ENCODE data around the gene TREML1. TPM values are rescaled to one million over a fixed set of nuclear protein-coding genes. Genes with fewer than 3 reads are reported as not detected.
A peak's percentile ranks its signal among the peaks of the same experiment; 100 is the strongest.

Gene TREML1, protein sequence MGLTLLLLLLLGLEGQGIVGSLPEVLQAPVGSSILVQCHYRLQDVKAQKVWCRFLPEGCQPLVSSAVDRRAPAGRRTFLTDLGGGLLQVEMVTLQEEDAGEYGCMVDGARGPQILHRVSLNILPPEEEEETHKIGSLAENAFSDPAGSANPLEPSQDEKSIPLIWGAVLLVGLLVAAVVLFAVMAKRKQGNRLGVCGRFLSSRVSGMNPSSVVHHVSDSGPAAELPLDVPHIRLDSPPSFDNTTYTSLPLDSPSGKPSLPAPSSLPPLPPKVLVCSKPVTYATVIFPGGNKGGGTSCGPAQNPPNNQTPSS
- 1 to 10 TPM in 2 of 3 donors, not detected in 1; 2.4 to 6.2 TPM for polyA plus RNA-seq

- Mint-ChIP-seq H3K27ac (no peak within 1 kb of the TSS), H3K4me1 (no peaks in the 10 kb centered on the region), H3K36me3 (peaks cover 0 to 8% (median 0%) of the 10 kb centered on the region in 3 donors), H3K27me3 (ENCODE audit: low read depth in 3 of 3) (peaks cover 0 to 8% (median 5%) of the 10 kb centered on the region in 3 donors), H3K4me3 (no peak within 1 kb of the TSS), H3K9me3 (peaks cover 0 to 1% (median 0%) of the 10 kb centered on the region in 6 donors)
- no peak for DNase-seq
Observed at GRCh38 chr6:41153992-41154625, at the start of gene TREML1. TREML1 (minus strand) TSS chr6:41154347; CDS start chr6:41154288, 59 bp downstream.

GRCh38 chr6:41201764-41202173, 47.6 kb upstream of the TREML1 start:
- DNase-seq, result peak in 1 of 3 donors; percentile 5
- Mint-ChIP-seq H3K4me1 (peaks cover 48 to 72% of the 10 kb centered on the region in 2 donors), H3K36me3 (peaks cover 0 to 5% (median 0%) of the 10 kb centered on the region in 3 donors), H3K27me3 (ENCODE audit: low read depth in 3 of 3) (peaks cover 0 to 6% (median 5%) of the 10 kb centered on the region in 3 donors), H3K9me3 (no peaks in the 10 kb centered on the region), H3K27ac (peak overlapping the region; percentile 91 to 98 (median 98)), H3K4me3 (peak overlapping the region; percentile 52 to 84 (median 72))

DNA sequence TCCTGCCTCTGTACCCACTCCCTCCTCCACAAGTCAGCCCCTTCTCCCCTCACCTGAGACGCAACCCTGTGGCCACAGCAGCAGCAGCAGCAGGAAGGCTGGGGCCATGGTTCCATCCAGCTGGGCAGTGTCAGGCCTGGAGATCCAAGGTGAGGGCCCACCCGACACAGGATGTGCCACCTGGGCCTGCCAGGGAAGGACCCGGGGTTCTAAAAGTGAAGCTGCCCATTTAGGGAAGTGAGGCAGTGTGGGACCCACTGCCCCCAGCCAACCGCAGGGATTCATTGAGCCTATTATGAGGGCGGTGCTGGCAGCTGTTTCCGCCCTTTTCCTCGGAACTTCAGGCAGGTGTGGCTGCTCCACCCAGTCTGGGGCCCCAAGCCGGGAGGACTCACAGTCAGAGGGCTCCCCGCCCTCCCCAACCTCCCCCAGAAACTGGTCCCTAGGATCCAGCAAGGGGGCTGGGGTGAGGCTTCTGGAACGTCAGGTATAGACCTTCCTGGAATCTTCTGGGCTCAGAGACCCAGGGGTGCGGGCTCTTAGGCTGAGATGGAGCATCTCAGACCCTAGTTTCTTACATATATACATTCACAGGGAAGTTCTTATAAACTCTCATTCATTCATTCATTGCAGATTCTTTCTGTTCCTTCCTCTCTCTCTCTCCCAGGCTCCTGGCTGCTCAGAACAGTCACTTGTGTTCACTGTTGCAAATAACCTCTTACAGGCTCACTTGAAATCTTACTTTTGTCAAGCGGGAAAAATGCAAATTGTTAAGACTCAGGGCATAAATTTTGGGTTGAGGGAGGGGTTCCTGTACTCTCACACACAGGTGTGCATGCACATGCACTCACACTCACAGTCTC, 47.0 kb upstream of the TREML1 start, which contains the start of gene TREML2:
Gene TREML2, minus strand, starts transcription at position 249 of the 863 bp plus-strand sequence. Its CDS starts 141 bp downstream, at position 108.
- H3K4me3 Mint-ChIP-seq, result peak within 1 kb of the TSS; percentile 64 to 84 (median 73)
- H3K36me3 Mint-ChIP-seq, result peaks cover 0 to 6% (median 0%) of the 10 kb centered on the region in 3 donors
- peaks cover 0 to 6% (median 5%) of the 10 kb centered on the region in 3 donors for H3K27me3 Mint-ChIP-seq (ENCODE audit: low read depth in 3 of 3)
- peak within 1 kb of the TSS; percentile 91 to 98 (median 98) for H3K27ac Mint-ChIP-seq
- H3K4me1 Mint-ChIP-seq, result peaks cover 48 to 73% of the 10 kb centered on the region in 2 donors
- peak in 1 of 3 donors; percentile 20 for DNase-seq
- H3K9me3 Mint-ChIP-seq, result no peaks in the 10 kb centered on the region

- H3K4me3 Mint-ChIP-seq, result peak overlapping the region; percentile 64 to 84 (median 73)
- peak overlapping the region; percentile 91 to 98 (median 98) for H3K27ac Mint-ChIP-seq
Observed at GRCh38 chr6:41200296-41200900, 46.3 kb upstream of the TREML1 start.

GRCh38 chr6:41199552-41200246, 45.6 kb upstream of the TREML1 start:
- Mint-ChIP-seq H3K27me3 (ENCODE audit: low read depth in 3 of 3) (peaks cover 0 to 6% (median 5%) of the 10 kb centered on the region in 3 donors), H3K9me3 (no peaks in the 10 kb centered on the region), H3K4me1 (peaks cover 48 to 73% of the 10 kb centered on the region in 2 donors), H3K36me3 (peaks cover 0 to 14% (median 3%) of the 10 kb centered on the region in 3 donors), H3K27ac (peak overlapping the region; percentile 91 to 98 (median 98)), H3K4me3 (peak overlapping the region; percentile 64 to 84 (median 73))
- DNase-seq, result peak; percentile 7 to 32 (median 32)

More at GRCh38 chr6:41200296-41200900, 46.3 kb upstream of the TREML1 start:
- Mint-ChIP-seq H3K4me1 (peaks cover 48 to 73% of the 10 kb centered on the region in 2 donors), H3K9me3 (no peaks in the 10 kb centered on the region), H3K36me3 (peaks cover 0 to 8% (median 0%) of the 10 kb centered on the region in 3 donors), H3K27me3 (ENCODE audit: low read depth in 3 of 3) (peaks cover 0 to 6% (median 5%) of the 10 kb centered on the region in 3 donors)
- DNase-seq, result peak; percentile 52 to 69 (median 63)

- no peak overlapping the region for H3K4me3 Mint-ChIP-seq
- H3K4me1 Mint-ChIP-seq, result peaks cover 40 to 51% of the 10 kb centered on the region in 2 donors
- H3K27ac Mint-ChIP-seq, result peak overlapping the region in 5 of 6 donors; percentile 4 to 57 (median 30)
- no peak for DNase-seq
- H3K9me3 Mint-ChIP-seq, result no peaks in the 10 kb centered on the region
- peaks cover 0 to 17% (median 4%) of the 10 kb centered on the region in 3 donors for H3K36me3 Mint-ChIP-seq
- H3K27me3 Mint-ChIP-seq (ENCODE audit: low read depth in 3 of 3), result peaks cover 0 to 5% (median 2%) of the 10 kb centered on the region in 3 donors
Observed at GRCh38 chr6:41197234-41197633, 43.1 kb upstream of the TREML1 start.

DNA sequence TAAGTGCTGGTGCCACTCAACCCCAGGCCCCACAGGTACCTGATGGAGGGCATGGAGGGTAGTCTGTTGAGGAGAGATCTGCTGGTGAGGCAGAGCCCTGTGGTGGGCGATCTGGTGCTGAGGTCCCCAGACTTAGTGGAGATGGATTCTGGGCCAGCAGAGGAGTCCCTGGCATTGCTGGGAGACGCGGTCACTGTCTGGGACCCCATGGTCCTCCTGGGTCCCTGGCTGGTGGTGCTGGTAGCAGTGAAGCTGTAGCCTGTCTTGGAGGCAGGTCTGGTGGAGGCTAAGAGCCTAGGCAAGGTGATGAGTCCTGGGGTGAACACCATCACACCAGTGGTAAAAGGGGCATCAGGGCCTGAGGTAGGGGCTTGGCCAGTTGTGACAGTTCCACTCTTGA, 40.2 kb upstream of the TREML1 start:
- Mint-ChIP-seq H3K36me3 (peaks cover 0 to 17% (median 7%) of the 10 kb centered on the region in 3 donors), H3K9me3 (peaks cover 0 to 4% (median 0%) of the 10 kb centered on the region in 6 donors), H3K4me1 (peaks cover 11 to 34% of the 10 kb centered on the region in 2 donors), H3K27ac (peak overlapping the region in 2 of 6 donors; percentile 21 to 24), H3K4me3 (no peak overlapping the region), H3K27me3 (ENCODE audit: low read depth in 3 of 3) (peaks cover 0 to 2% (median 0%) of the 10 kb centered on the region in 3 donors)
- no peak for DNase-seq

DNA sequence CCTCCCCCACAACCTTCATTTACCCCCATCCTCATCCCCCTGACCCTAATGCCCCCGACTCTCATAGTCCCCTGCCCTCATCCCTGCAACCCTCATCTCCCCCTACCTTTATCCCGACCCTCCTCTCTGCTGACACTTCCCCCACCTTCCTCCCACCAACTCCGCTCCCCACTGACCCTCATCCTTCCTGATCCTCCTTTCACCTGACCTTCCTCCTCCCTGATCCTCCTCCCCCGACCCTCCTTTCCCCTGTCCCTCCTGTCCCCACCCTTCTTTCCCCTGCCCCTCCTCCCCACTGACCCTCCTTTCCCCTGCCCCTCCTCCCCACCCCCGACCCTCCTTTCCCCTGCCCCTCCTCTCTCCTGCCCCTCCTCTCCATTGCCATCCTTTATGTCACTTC, 39.7 kb upstream of the TREML1 start:
- no peak for DNase-seq
- peaks cover 7 to 34% of the 10 kb centered on the region in 2 donors for H3K4me1 Mint-ChIP-seq
- peak overlapping the region in 1 of 6 donors; percentile 1 for H3K27ac Mint-ChIP-seq
- H3K9me3 Mint-ChIP-seq, result peaks cover 0 to 4% (median 0%) of the 10 kb centered on the region in 6 donors
- no peak overlapping the region for H3K4me3 Mint-ChIP-seq
- H3K27me3 Mint-ChIP-seq (ENCODE audit: low read depth in 3 of 3), result peaks cover 0 to 2% (median 0%) of the 10 kb centered on the region in 3 donors
- H3K36me3 Mint-ChIP-seq, result peaks cover 0 to 17% (median 7%) of the 10 kb centered on the region in 3 donors

DNA sequence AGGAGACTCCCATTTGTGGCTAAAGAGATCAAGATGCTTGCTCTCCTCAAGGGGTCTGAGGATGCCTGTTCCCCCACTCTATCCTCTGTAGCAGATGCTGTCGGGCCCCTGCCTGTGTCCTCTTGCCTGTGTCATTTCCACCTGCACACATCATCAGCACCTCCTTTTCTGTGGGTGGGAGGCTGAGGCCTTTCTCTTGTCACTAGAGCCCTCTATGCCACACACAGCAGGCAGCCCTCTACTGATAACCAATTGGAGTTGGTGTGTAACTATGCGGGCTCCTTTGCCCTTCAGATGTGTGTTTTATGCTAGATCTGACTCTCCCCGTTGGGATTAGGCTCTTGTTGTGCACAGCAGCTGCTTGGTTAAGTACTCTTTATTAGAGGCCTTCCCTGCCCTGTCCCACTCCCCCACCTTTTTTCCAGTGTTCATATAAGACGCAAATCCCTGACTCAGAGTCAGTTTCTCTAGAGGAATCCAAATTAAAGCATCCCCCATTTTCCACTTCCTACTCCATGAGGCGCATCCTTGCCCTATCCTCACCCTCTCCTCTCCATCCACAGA, 39.1 kb upstream of the TREML1 start:
- H3K4me1 Mint-ChIP-seq, result peaks cover 13 to 37% of the 10 kb centered on the region in 2 donors
- peak overlapping the region in 2 of 6 donors; percentile 1 to 5 for H3K27ac Mint-ChIP-seq
- peaks cover 0 to 17% (median 7%) of the 10 kb centered on the region in 3 donors for H3K36me3 Mint-ChIP-seq
- H3K4me3 Mint-ChIP-seq, result no peak overlapping the region
- DNase-seq, result no peak
- H3K27me3 Mint-ChIP-seq (ENCODE audit: low read depth in 3 of 3), result no peaks in the 10 kb centered on the region
- H3K9me3 Mint-ChIP-seq, result peaks cover 0 to 4% (median 0%) of the 10 kb centered on the region in 6 donors

DNA sequence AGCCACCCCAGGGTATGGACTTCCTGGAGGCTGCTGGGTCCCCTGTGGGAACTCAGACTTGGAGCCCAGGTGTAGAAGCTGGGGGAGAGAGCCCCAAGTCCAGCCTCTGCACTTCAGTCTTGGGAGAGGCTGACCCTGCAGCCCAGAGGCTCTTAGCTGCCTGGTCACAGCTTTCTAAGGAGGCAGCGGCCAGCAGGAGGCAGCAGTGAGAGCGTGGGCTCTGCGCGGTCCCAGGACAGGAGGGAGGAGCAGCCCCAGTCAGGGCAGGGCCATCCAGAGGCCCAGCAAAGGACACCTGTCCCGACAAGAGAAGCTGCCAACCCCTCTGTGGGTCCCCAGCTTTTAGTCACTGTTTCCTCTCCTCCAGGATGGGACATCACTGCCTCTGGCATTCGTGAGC, 37.4 kb upstream of the TREML1 start:
- peak in 2 of 3 donors; percentile 14 to 34 for DNase-seq
- no peak overlapping the region for H3K27ac Mint-ChIP-seq
- H3K36me3 Mint-ChIP-seq, result peaks cover 0 to 11% (median 7%) of the 10 kb centered on the region in 3 donors
- peaks cover 8 to 24% of the 10 kb centered on the region in 2 donors for H3K4me1 Mint-ChIP-seq
- H3K9me3 Mint-ChIP-seq, result peaks cover 0 to 4% (median 0%) of the 10 kb centered on the region in 6 donors
- H3K4me3 Mint-ChIP-seq, result no peak overlapping the region
- peaks cover 0 to 2% (median 0%) of the 10 kb centered on the region in 3 donors for H3K27me3 Mint-ChIP-seq (ENCODE audit: low read depth in 3 of 3)

- H3K9me3 Mint-ChIP-seq, result peaks cover 0 to 4% (median 0%) of the 10 kb centered on the region in 6 donors
- peaks cover 8 to 24% of the 10 kb centered on the region in 2 donors for H3K4me1 Mint-ChIP-seq
- no peak overlapping the region for H3K4me3 Mint-ChIP-seq
- peak overlapping the region in 1 of 6 donors; percentile 67 for H3K27ac Mint-ChIP-seq
- peaks cover 0 to 11% (median 7%) of the 10 kb centered on the region in 3 donors for H3K36me3 Mint-ChIP-seq
- peaks cover 0 to 2% (median 0%) of the 10 kb centered on the region in 3 donors for H3K27me3 Mint-ChIP-seq (ENCODE audit: low read depth in 3 of 3)
- no peak for DNase-seq
Observed at GRCh38 chr6:41190791-41191190, 36.6 kb upstream of the TREML1 start.

GRCh38 chr6:41189967-41190366, 35.8 kb upstream of the TREML1 start:
- Mint-ChIP-seq H3K4me3 (no peak overlapping the region), H3K36me3 (peaks cover 0 to 7% (median 6%) of the 10 kb centered on the region in 3 donors), H3K4me1 (peaks cover 8 to 24% of the 10 kb centered on the region in 2 donors), H3K27ac (no peak overlapping the region), H3K9me3 (peaks cover 0 to 4% (median 0%) of the 10 kb centered on the region in 6 donors), H3K27me3 (ENCODE audit: low read depth in 3 of 3) (peaks cover 0 to 2% (median 0%) of the 10 kb centered on the region in 3 donors)
- no peak for DNase-seq
